Measurements from ENCODE around the gene DOK1. TPM values are rescaled to one million over a fixed set of nuclear protein-coding genes. Genes with fewer than 3 reads are reported as not detected.
A peak's percentile ranks its signal among the peaks of the same experiment; 100 is the strongest.

DOK1 gene
- total RNA-seq, 3 donors from 2014 or later: 16.5 to 18.9 (median 18.5) TPM

- DNase-seq: no peak
- Histone ChIP-seq H3K4me3 (no peak overlapping the region), H3K36me3 (ENCODE audit: low read depth) (no peaks in the 10 kb centered on the region), H3K9me3 (no peaks in the 10 kb centered on the region), H3K4me1 (ENCODE audit: low read depth) (no peaks in the 10 kb centered on the region)
- ATAC-seq: no peak
- intact Hi-C loops (cut with DNase I, micrococcal nuclease): loop anchor here in 1 of 2 donors (10.0 kb wide), 1 partner anchor 52 kb away; the partner anchor contains the start of genes CCDC142 and TTC31
- no peak for TF ChIP-seq CTCF (IDR thresholded peaks at IDR 0.05)
These were observed 17.4 kb upstream of the DOK1 start for GRCh38 chr2:74537140-74537539.

- no peak overlapping the region for H3K4me3 ChIP-seq
- intact Hi-C loops (cut with DNase I, micrococcal nuclease): loop anchor here in 1 of 2 donors (10.0 kb wide), 1 partner anchor 54 kb away; the partner anchor contains the start of genes CCDC142 and TTC31
These were observed 15.6 kb upstream of the DOK1 start for GRCh38 chr2:74538881-74539339.

GRCh38 chr2:74540291-74540690 lies 14.2 kb upstream of the DOK1 start:
- ATAC-seq (no peak), DNase-seq (no peak)
- Histone ChIP-seq H3K4me1 (ENCODE audit: low read depth) (no peaks in the 10 kb centered on the region), H3K9me3 (no peaks in the 10 kb centered on the region), H3K4me3 (no peak overlapping the region), H3K36me3 (ENCODE audit: low read depth) (no peaks in the 10 kb centered on the region)
- no peak for TF ChIP-seq CTCF (IDR thresholded peaks at IDR 0.05)
- intact Hi-C loops (cut with DNase I, micrococcal nuclease): no loop called here

More at GRCh38 chr2:74538881-74539339, 15.6 kb upstream of the DOK1 start:
- DNase-seq: no peak
- Histone ChIP-seq H3K36me3 (ENCODE audit: low read depth) (no peaks in the 10 kb centered on the region), H3K9me3 (no peaks in the 10 kb centered on the region), H3K4me1 (ENCODE audit: low read depth) (no peaks in the 10 kb centered on the region)
- no peak for TF ChIP-seq CTCF (IDR thresholded peaks at IDR 0.05)
- ATAC-seq: no peak

GRCh38 chr2:74542978-74543377 lies 11.5 kb upstream of the DOK1 start:
- Histone ChIP-seq H3K4me3 (no peak overlapping the region), H3K9me3 (no peaks in the 10 kb centered on the region), H3K36me3 (ENCODE audit: low read depth) (no peaks in the 10 kb centered on the region), H3K4me1 (ENCODE audit: low read depth) (no peaks in the 10 kb centered on the region)
- TF ChIP-seq CTCF (IDR thresholded peaks at IDR 0.05): no peak
- no peak for DNase-seq
- intact Hi-C loops (cut with DNase I, micrococcal nuclease): no loop called here
- no peak for ATAC-seq

- ATAC-seq (no peak), DNase-seq (peak in 1 of 3 donors; percentile 51)
- no peak for TF ChIP-seq CTCF (IDR thresholded peaks at IDR 0.05)
- no peaks in the 10 kb centered on the region for H3K36me3 ChIP-seq (ENCODE audit: low read depth)
- no peak overlapping the region for H3K4me3 ChIP-seq
- H3K9me3 ChIP-seq: no peaks in the 10 kb centered on the region
- peaks cover 7% of the 10 kb centered on the region for H3K4me1 ChIP-seq (ENCODE audit: low read depth)
- intact Hi-C loops (cut with DNase I, micrococcal nuclease): no loop called here
These were observed 9.9 kb upstream of the DOK1 start for GRCh38 chr2:74544634-74545033.

- no peak overlapping the region for H3K4me3 ChIP-seq
- no peaks in the 10 kb centered on the region for H3K36me3 ChIP-seq (ENCODE audit: low read depth)
- ATAC-seq: no peak
- DNase-seq: no peak
- H3K4me1 ChIP-seq (ENCODE audit: low read depth): peaks cover 10% of the 10 kb centered on the region
- no peak for TF ChIP-seq CTCF (IDR thresholded peaks at IDR 0.05)
- intact Hi-C loops (cut with DNase I, micrococcal nuclease): no loop called here
- no peaks in the 10 kb centered on the region for H3K9me3 ChIP-seq
These were observed 8.5 kb upstream of the DOK1 start for GRCh38 chr2:74546004-74546403.

All from mucosa of descending colon (tissue), 3 donors.